ENCODE measurements around the gene GRIK4. TPM values are rescaled to one million over a fixed set of nuclear protein-coding genes. Genes with fewer than 3 reads are reported as not detected.

The GRIK4 gene
- total and polyA plus RNA-seq, 2 of the 4 experiments (the other 2 are of a cell fraction): 0.18 to 0.38 TPM

- H2BK120ac ChIP-seq (ENCODE audit: low read depth, low read length): no peak overlapping the region
- peaks cover 3% of the 10 kb centered on the region; the same call in 1 of the 2 replicates for H3K36me3 ChIP-seq (ENCODE audit: control insufficient read depth, insufficient read depth, low read length)
- no peak overlapping the region for H4K8ac ChIP-seq (ENCODE audit: low read depth in 2 of 2, low read length in 2 of 2)
- H3K4ac ChIP-seq (ENCODE audit: low read depth, low read length): no peak overlapping the region
- H3K14ac ChIP-seq (replicated peaks; ENCODE audit: low read depth, low read length): no peak overlapping the region
- no peak overlapping the region for H2BK15ac ChIP-seq (ENCODE audit: low read depth, low read length)
- no peak overlapping the region for H3K9ac ChIP-seq (ENCODE audit: low read depth, low read length)
- H4K20me1 ChIP-seq (ENCODE audit: insufficient read depth, low read length): no peaks in the 10 kb centered on the region
- 93% methylated on average over 3 of the region's 8 CpGs; no CpG with 5 or more reads in 1 of the 2 experiments for WGBS, 2 experiments (ENCODE audit: extremely low coverage in 2 of 2, insufficient read length in 1 of 2)
- H4K91ac ChIP-seq (ENCODE audit: insufficient read depth, low read depth, low read length): no peak overlapping the region
- no peak overlapping the region for H2BK20ac ChIP-seq (ENCODE audit: low read depth, low read length)
- H3K9me3 ChIP-seq (ENCODE audit: control insufficient read depth, insufficient read depth, low read length): no peaks in the 10 kb centered on the region
- DNase-seq (no peak), ATAC-seq (ENCODE audit: low read depth) (no peak)
- in situ Hi-C loops (cut with MboI; ENCODE audit: low sequenced_read_pairs): no loop called here
- intact Hi-C loops (cut with micrococcal nuclease): no loop called here
- no peak overlapping the region for H2AK5ac ChIP-seq (ENCODE audit: low read depth, low read length)
- H3K23ac ChIP-seq (ENCODE audit: low read depth, low read length): no peak overlapping the region
- no peak overlapping the region for H2BK5ac ChIP-seq (ENCODE audit: low read depth, low read length, poor library complexity, severe bottlenecking)
- ChIA-PET POLR2A (ENCODE audit: unreplicated experiment) (no interaction called here), CTCF (interaction anchor here (0.6 to 0.9 kb wide), 3 partner anchors 13 to 602 kb away, joined by 3 read pairs; partner anchors contain the start of gene GRIK4)
- no peaks in the 10 kb centered on the region for H3K79me1 ChIP-seq (ENCODE audit: low read depth in 1 of 2, low read length in 2 of 2)
- H3K56ac ChIP-seq (ENCODE audit: extremely low read depth, insufficient read depth, low read length): no peak overlapping the region
- H3K18ac ChIP-seq (ENCODE audit: low read depth, low read length): no peak overlapping the region
- no peak overlapping the region for H2AFZ ChIP-seq (replicated peaks; ENCODE audit: low read length, poor library complexity)
- no peaks in the 10 kb centered on the region for H3K4me1 ChIP-seq (ENCODE audit: control insufficient read depth, insufficient read depth, low read length)
- H3K4me2 ChIP-seq (ENCODE audit: low read depth, low read length): no peak overlapping the region
- no TSS peak for BruUV-seq (replicated peaks)
- dilution Hi-C loops (cut with HindIII; ENCODE audit: low sequenced_read_pairs, unreplicated experiment): no loop called here
- TF ChIP-seq USF2 (IDR thresholded peaks at IDR 0.05; ENCODE audit: low read depth, low read length): no peak
- TF ChIP-seq RCOR1 (IDR thresholded peaks at IDR 0.05; ENCODE audit: insufficient replicate concordance, low read length): no peak
- no peak for TF ChIP-seq SMC3 (IDR thresholded peaks at IDR 0.05; ENCODE audit: low read depth, low read length)
- no peak for TF ChIP-seq ELK1 (IDR thresholded peaks at IDR 0.05; ENCODE audit: borderline replicate concordance, low read depth, low read length)
- TF ChIP-seq MAFK (IDR thresholded peaks at IDR 0.05; ENCODE audit: low read depth, low read length): no peak
- no peak for TF ChIP-seq NFE2L2 (IDR thresholded peaks at IDR 0.05; ENCODE audit: low read depth, low read length)
- TF ChIP-seq MAZ (IDR thresholded peaks at IDR 0.05; ENCODE audit: borderline replicate concordance, low read depth, low read length): no peak
- TF ChIP-seq CEBPB (IDR thresholded peaks at IDR 0.05; ENCODE audit: low read depth, low read length): no peak
- no peak overlapping the region for H2AK9ac ChIP-seq (replicated peaks; ENCODE audit: low read depth, low read length, poor library complexity)
- no peak overlapping the region for H3K4me3 ChIP-seq (ENCODE audit: insufficient read depth, low read depth, low read length)
- H4K5ac ChIP-seq (ENCODE audit: low read depth, low read length): no peak overlapping the region
- H3K9me1 ChIP-seq (ENCODE audit: insufficient read depth, low read length): peaks cover 3% of the 10 kb centered on the region; the same call in 1 of the 2 replicates
- H3K27ac ChIP-seq (ENCODE audit: insufficient read depth, low read length): no peak overlapping the region
- no peaks in the 10 kb centered on the region for H3K27me3 ChIP-seq (ENCODE audit: control insufficient read depth, insufficient read depth, low read length)
Measured at GRCh38 chr11:120499088-120499487, 12.5 kb upstream of the GRIK4 start.
